KMS-11 (cell line): ENCODE measurements around the gene NCOA6.

Experiments
- H2AFZ ChIP-seq: fragments of 200-600 bp; sonication (generic); 2 replicates; pipeline ENCODE4 v1.6.1; 2016; ENCODE audit warnings: antibody characterized with exemption, mixed run types, low read depth
- H3K27ac ChIP-seq: fragments of 200-600 bp; sonication (generic); 2 replicates; pipeline ENCODE4 v1.6.1; 2016; ENCODE audit warnings: mild to moderate bottlenecking, mixed run types
- H3K27me3 ChIP-seq: fragments of 200-600 bp; sonication (generic); 2 replicates; pipeline ENCODE4 v1.6.1; 2017; ENCODE audit warnings: mild to moderate bottlenecking, low read depth, mixed run types, moderate library complexity; ENCODE audit not compliant: insufficient read depth
- H3K36me3 ChIP-seq: fragments of 200-600 bp; sonication (generic); 2 replicates; pipeline ENCODE4 v1.6.1; 2017; ENCODE audit warnings: mild to moderate bottlenecking, mixed run types; ENCODE audit not compliant: insufficient read depth
- H3K4me1 ChIP-seq: fragments of 200-600 bp; sonication (generic); 2 replicates; pipeline ENCODE4 v1.6.1; 2016; ENCODE audit warnings: mild to moderate bottlenecking, low read depth, mixed run types; ENCODE audit not compliant: poor library complexity, severe bottlenecking
- H3K4me2 ChIP-seq: fragments of 200-600 bp; sonication (generic); 2 replicates; pipeline ENCODE4 v1.7.0; 2016; ENCODE audit warnings: mild to moderate bottlenecking, mixed run types
- H3K4me3 ChIP-seq: fragments of 200-600 bp; sonication (generic); IDR thresholded peaks from 2 replicates; pipeline ENCODE4 v1.6.1; 2017; ENCODE audit warnings: low read depth, low read length, mixed read lengths; ENCODE audit not compliant: insufficient read depth
- H3K79me2 ChIP-seq: fragments of 200-600 bp; sonication (generic); 2 replicates; pipeline ENCODE4 v1.6.1; 2016; ENCODE audit warnings: low read depth, mixed run types; ENCODE audit not compliant: insufficient read depth
- H3K9ac ChIP-seq: fragments of 200-600 bp; sonication (generic); 2 replicates; pipeline ENCODE4 v1.6.1; 2016; ENCODE audit warnings: mild to moderate bottlenecking, mixed run types
- H4K20me1 ChIP-seq: fragments of 200-600 bp; sonication (generic); 2 replicates; pipeline ENCODE4 v1.6.1; 2016; ENCODE audit warnings: mild to moderate bottlenecking, mixed run types; ENCODE audit not compliant: insufficient read depth
- TF ChIP-seq, protein P1 (sequence below): fragments of 200-600 bp; sonication (generic); conservative IDR thresholded peaks from 2 replicates; pipeline ENCODE4 v1.6.1; 2017; ENCODE audit warnings: low read depth, mild to moderate bottlenecking, antibody characterized with exemption, low read length, moderate library complexity, mixed read lengths

Gene NCOA6

GRCh38 chr20:34825530-34826362 is at the start of gene NCOA6:
Gene NCOA6, minus strand, starts transcription at chr20:34825651. Its CDS starts 43,296 bp downstream, at chr20:34782355.
- no peaks in the 10 kb centered on the region for H3K27me3 ChIP-seq
- peaks cover 23% of the 10 kb centered on the region for H3K4me1 ChIP-seq
- TF ChIP-seq, protein P1, sequence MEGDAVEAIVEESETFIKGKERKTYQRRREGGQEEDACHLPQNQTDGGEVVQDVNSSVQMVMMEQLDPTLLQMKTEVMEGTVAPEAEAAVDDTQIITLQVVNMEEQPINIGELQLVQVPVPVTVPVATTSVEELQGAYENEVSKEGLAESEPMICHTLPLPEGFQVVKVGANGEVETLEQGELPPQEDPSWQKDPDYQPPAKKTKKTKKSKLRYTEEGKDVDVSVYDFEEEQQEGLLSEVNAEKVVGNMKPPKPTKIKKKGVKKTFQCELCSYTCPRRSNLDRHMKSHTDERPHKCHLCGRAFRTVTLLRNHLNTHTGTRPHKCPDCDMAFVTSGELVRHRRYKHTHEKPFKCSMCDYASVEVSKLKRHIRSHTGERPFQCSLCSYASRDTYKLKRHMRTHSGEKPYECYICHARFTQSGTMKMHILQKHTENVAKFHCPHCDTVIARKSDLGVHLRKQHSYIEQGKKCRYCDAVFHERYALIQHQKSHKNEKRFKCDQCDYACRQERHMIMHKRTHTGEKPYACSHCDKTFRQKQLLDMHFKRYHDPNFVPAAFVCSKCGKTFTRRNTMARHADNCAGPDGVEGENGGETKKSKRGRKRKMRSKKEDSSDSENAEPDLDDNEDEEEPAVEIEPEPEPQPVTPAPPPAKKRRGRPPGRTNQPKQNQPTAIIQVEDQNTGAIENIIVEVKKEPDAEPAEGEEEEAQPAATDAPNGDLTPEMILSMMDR, result no peak
- H3K4me2 ChIP-seq, result peak within 1 kb of the TSS; percentile 56
- peak within 1 kb of the TSS; percentile 71 for H3K9ac ChIP-seq
- H3K79me2 ChIP-seq, result peaks cover 40% of the 10 kb centered on the region
- H3K27ac ChIP-seq, result peak within 1 kb of the TSS; percentile 56
- H4K20me1 ChIP-seq, result peaks cover 17% of the 10 kb centered on the region; the same call in 1 of the 2 replicates
- H2AFZ ChIP-seq, result peak within 1 kb of the TSS; percentile 91
- H3K36me3 ChIP-seq, result no peaks in the 10 kb centered on the region
- peak within 1 kb of the TSS; percentile 47 for H3K4me3 ChIP-seq

- no peak overlapping the region for H3K27ac ChIP-seq
- H2AFZ ChIP-seq, result no peak overlapping the region
- H3K4me1 ChIP-seq, result peaks cover 34% of the 10 kb centered on the region
- TF ChIP-seq, protein P1, result peak; percentile 92
- peak overlapping the region; percentile 96; the same call in 1 of the 2 replicates for H3K4me2 ChIP-seq
- no peaks in the 10 kb centered on the region for H3K36me3 ChIP-seq
- no peaks in the 10 kb centered on the region for H3K79me2 ChIP-seq
- no peaks in the 10 kb centered on the region for H4K20me1 ChIP-seq
- H3K27me3 ChIP-seq, result no peaks in the 10 kb centered on the region
- H3K9ac ChIP-seq, result no peak overlapping the region
- no peak overlapping the region for H3K4me3 ChIP-seq
Measured at GRCh38 chr20:34874094-34874654, 48.7 kb upstream of the NCOA6 start.

DNA sequence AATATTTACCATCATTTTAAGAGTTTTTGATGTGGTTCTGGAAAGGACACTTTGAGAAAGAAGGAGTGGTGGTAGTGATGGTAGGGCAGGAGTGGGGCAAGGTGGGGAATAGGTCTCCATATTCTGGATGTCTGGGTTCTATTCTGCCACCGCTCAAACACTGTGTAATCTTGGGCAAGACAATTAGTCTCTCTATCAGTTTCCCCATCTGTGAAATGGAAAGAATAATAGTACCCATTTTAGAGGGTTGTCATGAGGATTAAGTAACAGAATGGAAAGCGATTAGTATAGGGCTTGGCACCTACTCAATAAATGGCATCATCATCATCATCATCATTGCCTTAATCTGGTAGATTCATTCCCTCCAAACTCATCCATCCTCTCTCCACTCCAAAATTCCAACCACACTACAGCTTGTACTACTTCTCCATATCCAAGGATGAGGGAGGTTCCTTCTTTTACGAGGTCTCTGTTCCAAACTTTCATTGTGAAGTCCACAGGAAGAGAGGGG is 48.2 kb upstream of the NCOA6 start:
- no peaks in the 10 kb centered on the region for H3K27me3 ChIP-seq
- H3K36me3 ChIP-seq, result no peaks in the 10 kb centered on the region
- TF ChIP-seq, protein P1, result no peak
- no peaks in the 10 kb centered on the region for H4K20me1 ChIP-seq
- H2AFZ ChIP-seq, result peak overlapping the region; percentile 95; the same call in 1 of the 2 replicates
- no peak overlapping the region for H3K9ac ChIP-seq
- H3K79me2 ChIP-seq, result no peaks in the 10 kb centered on the region
- peaks cover 34% of the 10 kb centered on the region for H3K4me1 ChIP-seq
- no peak overlapping the region for H3K27ac ChIP-seq
- no peak overlapping the region for H3K4me3 ChIP-seq
- H3K4me2 ChIP-seq, result peak overlapping the region; percentile 96

DNA sequence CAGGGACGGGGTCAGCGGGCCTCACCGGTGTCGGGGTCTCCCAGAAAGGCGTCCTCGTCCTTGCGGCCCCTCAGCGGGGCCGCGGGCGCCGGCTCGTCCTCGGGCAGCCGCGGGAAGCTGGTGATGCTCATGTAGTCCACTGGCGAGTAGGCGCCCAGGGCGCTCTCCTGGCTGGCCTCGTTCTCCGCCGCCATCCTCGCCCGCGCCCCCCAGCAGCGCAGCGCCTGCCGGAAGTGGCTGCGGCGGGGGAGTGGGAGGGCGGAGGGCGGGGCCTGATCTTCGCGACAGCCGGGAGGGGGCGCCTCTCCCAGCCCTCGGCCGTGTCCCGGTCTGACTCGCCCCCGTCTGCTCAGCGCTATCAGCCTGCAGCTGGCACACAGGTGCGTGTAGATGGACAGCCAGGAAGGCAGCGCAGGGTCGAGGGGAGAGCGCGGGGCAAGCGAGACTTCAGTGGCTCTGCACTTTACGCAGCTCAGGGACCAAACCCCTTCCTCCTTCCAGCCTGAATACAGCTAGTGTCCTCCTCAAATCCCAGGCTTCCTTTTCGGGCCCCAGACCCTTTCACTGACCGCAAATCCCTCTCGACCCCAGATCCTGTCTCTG is 47.3 kb upstream of the NCOA6 start, which contains the start of gene GGT7:
GGT7 (minus strand) TSS at position 235 of the 603 bp plus-strand sequence; CDS start at position 194, 41 bp downstream.
- Histone ChIP-seq H3K9ac (peak within 1 kb of the TSS; percentile 47; the same call in 1 of the 2 replicates), H3K4me2 (peak within 1 kb of the TSS; percentile 96), H3K27me3 (no peaks in the 10 kb centered on the region), H3K27ac (no peak within 1 kb of the TSS), H3K79me2 (no peaks in the 10 kb centered on the region), H3K4me1 (peaks cover 34% of the 10 kb centered on the region), H3K4me3 (no peak within 1 kb of the TSS), H4K20me1 (no peaks in the 10 kb centered on the region), H3K36me3 (no peaks in the 10 kb centered on the region), H2AFZ (peak within 1 kb of the TSS; percentile 95)
- TF ChIP-seq, protein P1, result peak; percentile 68
